GM21825 (cell line): ENCODE measurements around the gene SP5.
A peak's percentile ranks its signal among the peaks of the same experiment; 100 is the strongest.
"Not testable (repeated sequence)": the region's sequence is repeated elsewhere in the genome, so short reads cannot be mapped to it uniquely, and the experiment has no call there.

Experiments
- ATAC-seq: cut with Tn5 transposase; IDR thresholded peaks from one replicate; pipeline ENCODE4 v1.9.1; 2021; ENCODE audit warnings: mild to moderate bottlenecking, moderate library complexity; ENCODE audit not compliant: unreplicated experiment

Gene SP5

GRCh38 chr2:170715062-170715931, at the start of gene SP5:
Gene SP5, plus strand, starts transcription at chr2:170715337. Its CDS starts 176 bp downstream, at chr2:170715513.
- ATAC-seq: no peak

- no peak for ATAC-seq
Measured at GRCh38 chr2:170665743-170666142, 49.4 kb upstream of the SP5 start.

- ATAC-seq: no peak
Measured at GRCh38 chr2:170669909-170670308, 45.2 kb upstream of the SP5 start.

GRCh38 chr2:170670651-170671050, 44.5 kb upstream of the SP5 start:
- ATAC-seq: no peak

GRCh38 chr2:170671079-170671478, 44.1 kb upstream of the SP5 start:
- ATAC-seq: no peak

- ATAC-seq: not testable (repeated sequence)
Measured at GRCh38 chr2:170674282-170674681, 40.9 kb upstream of the SP5 start.

- ATAC-seq: no peak
Measured at GRCh38 chr2:170675701-170676100, 39.4 kb upstream of the SP5 start.

GRCh38 chr2:170679607-170680079, 35.5 kb upstream of the SP5 start:
- ATAC-seq: no peak

GRCh38 chr2:170680172-170680941, 34.8 kb upstream of the SP5 start:
- ATAC-seq: peak; percentile 80

- ATAC-seq: no peak
Measured at GRCh38 chr2:170681311-170681710, 33.8 kb upstream of the SP5 start.

GRCh38 chr2:170685591-170685990, 29.5 kb upstream of the SP5 start:
- no peak for ATAC-seq

- ATAC-seq: no peak
Measured at GRCh38 chr2:170689481-170689880, 25.7 kb upstream of the SP5 start.

GRCh38 chr2:170690640-170691039, 24.5 kb upstream of the SP5 start:
- ATAC-seq: no peak

GRCh38 chr2:170694316-170694715, 20.8 kb upstream of the SP5 start:
- no peak for ATAC-seq

- ATAC-seq: no peak
Measured at GRCh38 chr2:170695521-170696410, 19.4 kb upstream of the SP5 start.

- ATAC-seq: no peak
Measured at GRCh38 chr2:170696948-170697347, 18.2 kb upstream of the SP5 start.

GRCh38 chr2:170701011-170701410, 14.1 kb upstream of the SP5 start:
- ATAC-seq: no peak

GRCh38 chr2:170703776-170704476, 11.2 kb upstream of the SP5 start:
- no peak for ATAC-seq

- ATAC-seq: no peak
Measured at GRCh38 chr2:170707821-170708795, 7.0 kb upstream of the SP5 start.
